Embryonic facial prominence (tissue), 1 donor: ENCODE measurements around the gene OBI1.

Experiments used
- DNase-seq: peaks from one replicate; pipeline ENCODE4 v3.0.0-alpha.2; 2016; ENCODE audit errors: extremely low spot score

Gene OBI1, protein sequence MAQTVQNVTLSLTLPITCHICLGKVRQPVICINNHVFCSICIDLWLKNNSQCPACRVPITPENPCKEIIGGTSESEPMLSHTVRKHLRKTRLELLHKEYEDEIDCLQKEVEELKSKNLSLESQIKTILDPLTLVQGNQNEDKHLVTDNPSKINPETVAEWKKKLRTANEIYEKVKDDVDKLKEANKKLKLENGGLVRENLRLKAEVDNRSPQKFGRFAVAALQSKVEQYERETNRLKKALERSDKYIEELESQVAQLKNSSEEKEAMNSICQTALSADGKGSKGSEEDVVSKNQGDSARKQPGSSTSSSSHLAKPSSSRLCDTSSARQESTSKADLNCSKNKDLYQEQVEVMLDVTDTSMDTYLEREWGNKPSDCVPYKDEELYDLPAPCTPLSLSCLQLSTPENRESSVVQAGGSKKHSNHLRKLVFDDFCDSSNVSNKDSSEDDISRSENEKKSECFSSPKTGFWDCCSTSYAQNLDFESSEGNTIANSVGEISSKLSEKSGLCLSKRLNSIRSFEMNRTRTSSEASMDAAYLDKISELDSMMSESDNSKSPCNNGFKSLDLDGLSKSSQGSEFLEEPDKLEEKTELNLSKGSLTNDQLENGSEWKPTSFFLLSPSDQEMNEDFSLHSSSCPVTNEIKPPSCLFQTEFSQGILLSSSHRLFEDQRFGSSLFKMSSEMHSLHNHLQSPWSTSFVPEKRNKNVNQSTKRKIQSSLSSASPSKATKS

GRCh38 chr13:78658630-78659449, at the start of gene OBI1:
TSS of gene OBI1 (minus strand) at chr13:78659155. CDS start at chr13:78659120, 35 bp downstream.
- peak; percentile 76 for DNase-seq

DNA sequence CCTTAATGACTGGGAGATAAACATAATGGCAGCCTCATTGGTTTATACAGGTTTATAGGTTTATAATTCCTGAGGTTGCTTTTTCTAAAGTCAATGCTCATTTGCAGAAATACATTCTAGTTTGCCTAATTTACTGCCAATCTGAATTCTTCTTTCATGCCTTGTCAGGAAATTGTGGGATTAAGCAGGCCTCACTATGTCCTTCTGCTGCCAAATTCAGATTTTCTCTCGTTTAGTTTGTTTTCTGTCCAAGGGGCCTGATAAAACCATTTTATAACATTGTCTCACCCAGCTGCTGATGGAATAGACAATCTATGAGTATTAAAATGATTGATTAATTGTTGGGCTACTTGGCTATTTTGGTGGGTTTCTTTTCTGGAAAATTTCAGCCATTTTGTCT, 42.4 kb upstream of the OBI1 start:
- no peak for DNase-seq

GRCh38 chr13:78700121-78700910, 41.4 kb upstream of the OBI1 start:
- no peak for DNase-seq

DNA sequence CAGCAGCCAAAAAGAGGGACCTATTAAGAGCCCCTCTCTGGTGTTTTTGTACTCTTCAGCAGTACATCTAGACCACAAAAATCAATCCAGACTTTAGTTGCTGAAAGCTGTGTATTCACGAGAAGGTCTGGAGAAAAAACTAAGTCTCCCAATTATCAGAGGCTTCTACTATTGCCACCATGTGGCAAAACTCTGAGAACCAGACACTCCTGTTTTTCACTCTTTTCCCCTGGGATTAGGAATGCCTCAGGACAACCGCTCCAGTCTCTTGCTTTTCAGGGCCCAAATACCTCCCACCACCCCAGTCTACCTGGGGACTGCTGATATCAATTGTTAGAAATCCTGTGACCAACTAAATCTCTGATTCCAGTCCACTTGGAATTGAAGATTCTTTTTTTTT, 30.1 kb upstream of the OBI1 start:
- DNase-seq = no peak

DNA sequence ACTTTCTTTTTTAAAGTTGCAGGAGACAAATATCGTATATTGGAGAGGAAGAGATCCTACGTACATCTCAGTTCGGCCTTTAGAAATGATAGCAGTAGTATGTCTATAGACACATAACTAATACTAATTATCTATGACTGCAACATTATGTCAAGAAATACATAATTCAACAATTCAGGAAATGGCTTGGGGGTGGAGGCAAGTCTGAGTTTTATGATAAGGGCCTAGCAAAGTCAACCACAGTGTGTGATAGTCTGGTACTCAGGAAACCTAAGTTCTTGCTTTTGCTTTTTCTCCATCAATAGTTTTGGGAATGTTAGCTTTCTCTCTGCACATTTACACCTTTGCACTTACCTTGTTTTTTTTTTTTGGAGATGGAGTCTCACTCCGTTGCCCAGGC, 27.5 kb upstream of the OBI1 start:
- DNase-seq = no peak

- no peak for DNase-seq
Measured at GRCh38 chr13:78680576-78681350, 21.8 kb upstream of the OBI1 start.

DNA sequence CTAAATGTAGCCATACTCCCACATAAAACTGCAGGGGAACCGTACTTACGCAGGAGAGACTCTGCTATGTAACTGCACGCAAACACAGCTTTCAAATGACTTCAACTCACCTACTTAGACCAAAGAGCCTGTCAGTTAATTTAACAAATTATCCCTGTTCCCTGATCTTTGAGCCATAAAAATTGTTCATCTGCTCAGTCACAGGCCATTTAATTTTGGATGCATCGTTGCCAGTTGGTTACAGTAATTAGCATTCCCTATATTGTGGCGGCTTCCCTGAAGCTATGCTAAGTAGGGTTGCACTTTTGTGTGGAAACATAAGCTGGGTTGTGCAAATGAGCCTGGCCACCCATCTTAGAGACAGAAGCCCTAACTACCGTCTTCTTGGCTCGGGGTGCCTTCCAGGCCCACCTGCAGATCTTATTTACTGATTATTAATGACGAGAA, 21.2 kb upstream of the OBI1 start:
- DNase-seq = no peak

- DNase-seq = no peak
Measured at GRCh38 chr13:78679329-78679728, 20.4 kb upstream of the OBI1 start.

- no peak for DNase-seq
Measured at GRCh38 chr13:78675112-78675511, 16.2 kb upstream of the OBI1 start.

DNA sequence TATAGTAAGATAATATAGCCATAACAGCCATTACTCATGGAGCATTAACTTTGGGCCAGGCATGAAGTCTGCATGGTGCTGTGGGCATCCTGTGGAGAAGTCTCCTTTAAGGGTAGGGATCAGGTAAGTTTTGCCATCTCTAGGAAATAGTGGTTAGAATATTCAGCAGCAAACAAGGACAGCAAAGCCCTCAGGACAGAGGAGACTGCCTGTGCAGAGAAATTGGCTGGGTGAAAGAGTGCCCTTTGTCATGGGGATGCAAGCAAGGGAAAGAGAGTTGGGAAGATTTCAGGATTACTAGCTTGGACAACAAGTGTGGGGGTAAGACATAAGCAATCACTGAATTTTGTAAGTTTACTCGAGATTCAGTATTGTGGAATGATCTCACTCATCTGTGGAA, 15.7 kb upstream of the OBI1 start:
- DNase-seq = no peak

- DNase-seq = no peak
Measured at GRCh38 chr13:78662467-78662866, 3.5 kb upstream of the OBI1 start.

GRCh38 chr13:78660495-78660857, 1.5 kb upstream of the OBI1 start:
- DNase-seq = no peak

GRCh38 chr13:78659732-78660494, 958 bp upstream of the OBI1 start:
- DNase-seq = no peak

DNA sequence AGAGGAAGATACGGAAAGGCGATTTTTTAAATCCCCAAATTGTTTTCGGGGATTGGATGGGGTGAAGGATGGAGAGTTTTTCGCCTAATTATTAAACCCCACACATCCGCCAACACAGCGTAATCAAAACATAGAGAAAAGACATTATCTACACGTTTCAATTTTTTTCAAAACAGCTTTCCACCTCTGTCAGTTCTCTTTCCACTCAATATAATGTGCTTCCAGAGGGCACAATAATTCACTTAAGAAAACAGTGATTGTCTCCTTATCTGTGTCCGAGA, 435 bp upstream of the OBI1 start:
- DNase-seq = no peak

DNA sequence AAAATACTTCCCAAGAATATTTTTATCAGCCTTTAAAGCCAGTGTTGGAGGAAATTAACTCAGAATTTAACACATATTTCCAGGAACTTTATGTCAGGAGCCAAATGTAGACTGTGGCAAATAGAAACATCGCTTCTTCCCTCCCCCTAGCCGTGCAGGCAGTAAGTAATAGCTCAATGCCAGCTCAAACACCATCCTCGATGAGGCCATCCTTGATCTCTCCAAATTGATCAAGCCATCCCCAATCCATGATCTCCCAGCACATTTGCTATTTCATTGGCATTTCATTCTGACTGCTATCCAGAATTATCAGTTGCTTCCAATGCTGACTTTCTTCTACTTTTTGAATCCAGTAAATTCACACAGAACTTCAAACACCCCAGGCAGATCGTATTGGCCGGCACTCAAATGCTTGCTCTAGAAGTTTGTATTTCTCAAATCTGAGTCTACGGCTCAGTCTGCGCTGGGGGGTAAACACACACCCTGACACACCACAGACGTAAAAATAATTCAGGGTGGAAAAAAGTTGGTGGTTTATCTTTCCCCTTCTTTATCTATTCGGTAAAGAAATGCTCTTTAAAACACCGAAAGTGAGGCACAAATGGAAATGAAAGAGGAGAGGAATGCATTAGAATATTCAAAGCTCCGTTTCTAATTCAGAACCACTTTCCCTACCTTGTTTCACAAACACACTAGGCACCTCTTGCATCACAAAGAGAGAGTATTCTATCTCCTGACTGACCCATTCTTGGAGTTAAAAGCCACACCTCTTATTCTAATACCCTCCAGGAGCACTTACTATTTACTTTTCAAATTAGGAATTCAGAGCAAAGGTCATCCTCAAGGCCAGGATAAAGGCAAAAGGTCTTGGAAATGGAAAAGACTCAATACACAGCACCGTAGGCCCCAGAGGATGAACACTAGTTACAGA, 991 bp downstream of the OBI1 start:
- no peak for DNase-seq

- no peak for DNase-seq
Measured at GRCh38 chr13:78655906-78656305, 3.0 kb downstream of the OBI1 start.

GRCh38 chr13:78655007-78655406, 3.9 kb downstream of the OBI1 start:
- no peak for DNase-seq

- no peak for DNase-seq
Measured at GRCh38 chr13:78652651-78653050, 6.3 kb downstream of the OBI1 start.

DNA sequence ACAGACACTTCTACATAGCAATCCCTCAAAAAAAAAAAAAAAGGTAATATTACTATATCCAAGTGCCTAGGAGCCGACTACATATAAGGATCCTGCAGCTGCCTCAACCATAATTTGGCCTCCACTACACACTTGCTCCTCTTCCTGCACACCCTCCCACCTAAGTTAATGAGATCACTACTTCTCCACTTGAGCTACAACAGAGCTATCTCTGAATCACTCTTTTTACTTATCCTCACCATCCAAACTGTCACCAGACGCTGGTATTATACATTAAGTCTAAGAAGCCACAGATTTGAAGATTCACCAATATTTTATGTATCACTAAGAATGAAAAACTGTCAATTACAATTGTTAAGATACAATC, 8.3 kb downstream of the OBI1 start:
- DNase-seq = no peak
